IMR-90 (cell line): ENCODE measurements around the gene STARD7. TPM values are rescaled to one million over a fixed set of nuclear protein-coding genes. Genes with fewer than 3 reads are reported as not detected.

ENCODE experiments used
- ATAC-seq: fragments of 200-7000 bp; cut with Tn5 transposase; 2 replicates; pipeline ENCODE4 v1.9.1; 2020; ENCODE audit warnings: low read depth, mild to moderate bottlenecking, moderate library complexity
- BruUV-seq: library from RNA; stranded (reverse); fragments of 400-500 nt; replicated peaks from 2 replicates; lab custom pipeline; 2021; lab: Mats Ljungman, UMichigan
- CTCF ChIA-PET: fragments of 300-600 bp; formaldehyde crosslinking; extraction: SDS; loops from one replicate; lab custom pipeline; 2021; ENCODE audit warnings: antibody characterized with exemption; lab: Yijun Ruan, JAX
- POLR2A ChIA-PET: fragments of 300-600 bp; sonication (Branson Sonifier 250); formaldehyde crosslinking; loops from one replicate; lab custom pipeline; 2022; ENCODE audit warnings: antibody characterized with exemption; ENCODE audit not compliant: unreplicated experiment; lab: Charles Lee
- DNase-seq: peaks from one replicate; pipeline ENCODE4 v3.0.0; 2013
- H2AFZ ChIP-seq: replicated peaks from 2 replicates; pipeline ENCODE3; 2013; ENCODE audit warnings: low read length, mild to moderate bottlenecking; ENCODE audit not compliant: poor library complexity
- H2AK5ac ChIP-seq: 2 replicates; pipeline ENCODE4 v1.6.1; 2013; ENCODE audit warnings: low read depth, low read length, inconsistent platforms
- H2AK9ac ChIP-seq: replicated peaks from 2 replicates; pipeline ENCODE3; 2013; ENCODE audit warnings: mild to moderate bottlenecking, low read depth, low read length, moderate library complexity; ENCODE audit not compliant: poor library complexity
- H2BK120ac ChIP-seq: 2 replicates; pipeline ENCODE4 v1.6.1; 2013; ENCODE audit warnings: low read depth, low read length, inconsistent platforms
- H2BK15ac ChIP-seq: 3 replicates; pipeline ENCODE4 v1.6.1; 2013; ENCODE audit warnings: low read depth, low read length, inconsistent platforms
- H2BK20ac ChIP-seq: 2 replicates; pipeline ENCODE4 v1.6.1; 2013; ENCODE audit warnings: low read depth, mild to moderate bottlenecking, inconsistent platforms, low read length, moderate library complexity
- H2BK5ac ChIP-seq: 2 replicates; pipeline ENCODE4 v1.6.1; 2013; ENCODE audit warnings: mild to moderate bottlenecking, low read depth, low read length, inconsistent platforms; ENCODE audit not compliant: poor library complexity, severe bottlenecking
- H3K14ac ChIP-seq: replicated peaks from 2 replicates; pipeline ENCODE4 v1.6.1; 2013; ENCODE audit warnings: low read depth, low read length, inconsistent platforms
- H3K18ac ChIP-seq: 2 replicates; pipeline ENCODE4 v1.6.1; 2013; ENCODE audit warnings: low read depth, low read length, control low read depth
- H3K23ac ChIP-seq: 2 replicates; pipeline ENCODE4 v1.6.1; 2013; ENCODE audit warnings: low read depth, low read length, inconsistent platforms
- H3K27ac ChIP-seq: 2 replicates; pipeline ENCODE4 v1.5.1; 2013; ENCODE audit warnings: mild to moderate bottlenecking, control low read depth, low read length; ENCODE audit not compliant: insufficient read depth
- H3K27me3 ChIP-seq: 2 replicates; pipeline ENCODE4 v1.6.1; 2013; ENCODE audit warnings: low read length; ENCODE audit not compliant: control insufficient read depth, insufficient read depth
- H3K36me3 ChIP-seq: 2 replicates; pipeline ENCODE4 v1.6.1; 2013; ENCODE audit warnings: low read length, mixed read lengths; ENCODE audit not compliant: control insufficient read depth, insufficient read depth
- H3K4ac ChIP-seq: 2 replicates; pipeline ENCODE4 v1.6.1; 2013; ENCODE audit warnings: low read depth, low read length, inconsistent platforms
- H3K4me1 ChIP-seq: 2 replicates; pipeline ENCODE4 v1.6.1; 2013; ENCODE audit warnings: low read length, mixed read lengths; ENCODE audit not compliant: control insufficient read depth, insufficient read depth
- H3K4me2 ChIP-seq: 2 replicates; pipeline ENCODE4 v1.6.1; 2013; ENCODE audit warnings: low read depth, mild to moderate bottlenecking, control low read depth, low read length, moderate library complexity
- H3K4me3 ChIP-seq: 2 replicates; pipeline ENCODE4 v1.5.1; 2013; ENCODE audit warnings: low read depth, mild to moderate bottlenecking, control low read depth, low read length, moderate library complexity; ENCODE audit not compliant: insufficient read depth
- H3K56ac ChIP-seq: 2 replicates; pipeline ENCODE4 v1.6.1; 2013; ENCODE audit warnings: low read length, inconsistent platforms; ENCODE audit not compliant: insufficient read depth; ENCODE audit errors: extremely low read depth
- H3K79me1 ChIP-seq, 2 experiments: 2 replicates each; pipeline ENCODE4 v1.6.1; 2013; ENCODE audit warnings: low read length in 2 of 2, inconsistent platforms in 1 of 2, low read depth in 1 of 2
- H3K9ac ChIP-seq: 2 replicates; pipeline ENCODE4 v1.6.1; 2013; ENCODE audit warnings: low read depth, low read length, control low read depth
- H3K9me1 ChIP-seq: 2 replicates; pipeline ENCODE4 v1.6.1; 2013; ENCODE audit warnings: low read length, inconsistent platforms; ENCODE audit not compliant: insufficient read depth
- H3K9me3 ChIP-seq: 2 replicates; pipeline ENCODE4 v1.6.1; 2013; ENCODE audit warnings: low read length; ENCODE audit not compliant: control insufficient read depth, insufficient read depth
- H4K20me1 ChIP-seq: 2 replicates; pipeline ENCODE4 v1.6.1; 2013; ENCODE audit warnings: low read length, inconsistent platforms; ENCODE audit not compliant: insufficient read depth
- H4K5ac ChIP-seq: 2 replicates; pipeline ENCODE4 v1.6.1; 2013; ENCODE audit warnings: mild to moderate bottlenecking, low read depth, low read length, control low read depth
- H4K8ac ChIP-seq, 2 experiments: 2 replicates each; pipeline ENCODE4 v1.6.1; 2013; ENCODE audit warnings: low read depth in 2 of 2, low read length in 2 of 2, control low read depth in 1 of 2, inconsistent platforms in 1 of 2
- H4K91ac ChIP-seq: 2 replicates; pipeline ENCODE4 v1.6.1; 2013; ENCODE audit warnings: low read depth, low read length, inconsistent platforms; ENCODE audit not compliant: insufficient read depth
- CHD1 ChIP-seq: IDR thresholded peaks from 2 replicates; pipeline ENCODE4 v1.6.1; 2012; ENCODE audit warnings: low read depth, low read length, improper control_type of control experiment
- FOS ChIP-seq: fragments of 150-350 bp; IDR thresholded peaks from 2 replicates; pipeline ENCODE4 v1.6.1; 2016; ENCODE audit warnings: low read depth, low read length
- MAFK ChIP-seq: IDR thresholded peaks from 2 replicates; pipeline ENCODE4 v1.6.1; 2012; ENCODE audit warnings: low read depth, low read length, improper control_type of control experiment
- MAZ ChIP-seq: IDR thresholded peaks from 2 replicates; pipeline ENCODE4 v1.6.1; 2012; ENCODE audit warnings: low read depth, mild to moderate bottlenecking, low read length, improper control_type of control experiment, moderate library complexity, borderline replicate concordance
- NFE2L2 ChIP-seq: fragments of 150-350 bp; IDR thresholded peaks from 2 replicates; pipeline ENCODE4 v1.6.1; 2016; ENCODE audit warnings: low read depth, mild to moderate bottlenecking, low read length
- POLR2A ChIP-seq: IDR thresholded peaks from 2 replicates; pipeline ENCODE4 v1.6.1; 2012; ENCODE audit warnings: mild to moderate bottlenecking, low read depth, low read length
- RFX5 ChIP-seq: IDR thresholded peaks from 2 replicates; pipeline ENCODE4 v1.8.0; 2012; ENCODE audit warnings: low read depth, mild to moderate bottlenecking, low read length, moderate library complexity
- SMC3 ChIP-seq: fragments of 150-350 bp; IDR thresholded peaks from 2 replicates; pipeline ENCODE4 v1.6.1; 2016; ENCODE audit warnings: low read depth, mild to moderate bottlenecking, antibody characterized with exemption, low read length, moderate library complexity
- USF2 ChIP-seq: fragments of 150-350 bp; IDR thresholded peaks from 2 replicates; pipeline ENCODE4 v1.6.1; 2017; ENCODE audit warnings: mild to moderate bottlenecking, antibody characterized with exemption, low read length, low read depth
- WGBS, 2 experiments: methylation state at CpG; one replicate each; pipeline versions ENCODE4 v1.1.5 to v1.1.7; 2013; ENCODE audit warnings: missing lambda C conversion rate in 2 of 2; ENCODE audit not compliant: insufficient read length in 1 of 2; ENCODE audit errors: extremely low coverage in 2 of 2; 5-methylcytosine and 5-hydroxymethylcytosine counted together
- dilution Hi-C: fragments of 300-500 bp; cut with HindIII; formaldehyde crosslinking; loops from one replicate; pipeline ENCODE4 v1.14.3; 2018; ENCODE audit warnings: low sequenced_read_pairs; ENCODE audit not compliant: unreplicated experiment
- in situ Hi-C: fragments of 300-500 bp; cut with MboI; formaldehyde crosslinking; loops from 3 replicates; pipeline ENCODE4 v1.14.3; 2019; ENCODE audit warnings: low sequenced_read_pairs, inconsistent platforms, mixed read lengths
- intact Hi-C: fragments of 100-400 bp; cut with micrococcal nuclease; formaldehyde crosslinking; loops from 2 replicates; pipeline ENCODE4 v1.10.0; 2022
- polyA plus RNA-seq, 3 experiments: library from polyadenylated mRNA; depleted of rRNA; stranded (reverse); fragments of >200 nt; gene quantifications; 2 replicates each; pipeline ENCODE4 v1.2.3, GENCODE V29; 2012; ENCODE audit warnings: low replicate concordance in 1 of 3
- total RNA-seq: library from RNA; depleted of rRNA; stranded (reverse); fragments of >200 nt; gene quantifications from 2 replicates; pipeline ENCODE4 v1.2.3, GENCODE V29; 2012

Gene STARD7
- total and polyA plus RNA-seq, 2 of the 4 experiments (the other 2 are of a cell fraction) = 61.7 to 138 TPM

- no TSS peak for BruUV-seq
- Histone ChIP-seq H2AFZ (no peak overlapping the region), H3K4me3 (no peak overlapping the region), H4K8ac (no peak overlapping the region), H4K20me1 (peaks cover 3% of the 10 kb centered on the region), H3K4ac (no peak overlapping the region), H3K56ac (no peak overlapping the region), H3K9me3 (peaks cover 2% of the 10 kb centered on the region; the same call in 1 of the 2 replicates), H3K4me2 (no peak overlapping the region), H3K14ac (no peak overlapping the region), H2BK15ac (no peak overlapping the region), H3K27me3 (no peaks in the 10 kb centered on the region), H3K4me1 (peaks cover 10% of the 10 kb centered on the region), H2BK5ac (no peak overlapping the region), H4K5ac (no peak overlapping the region), H2AK9ac (no peak overlapping the region), H2AK5ac (peak overlapping the region; percentile 51; the same call in 1 of the 2 replicates), H2BK120ac (no peak overlapping the region), H3K36me3 (0 out of 2 replicates have a peak, but pooled peaks cover 3% of the 10 kb centered on the region), H3K79me1 (peaks cover 7 to 21% of the 10 kb centered on the region in 2 experiments; a peak in 3 of 4 replicates), H3K27ac (no peak overlapping the region), H2BK20ac (no peak overlapping the region), H3K9ac (no peak overlapping the region), H3K23ac (no peak overlapping the region), H3K18ac (no peak overlapping the region), H4K91ac (no peak overlapping the region), H3K9me1 (peaks cover 24% of the 10 kb centered on the region)
- no CpG with 5 or more reads among the region's 3 CpGs for WGBS, 2 experiments
- ChIA-PET CTCF (interaction anchor here (1.2 kb wide), 1 partner anchor 73 kb away, joined by 3 read pairs; no protein-coding TSS in a partner anchor), POLR2A (no interaction called here)
- in situ Hi-C loops (no loop called here), dilution Hi-C loops (no loop called here), intact Hi-C loops (no loop called here)
- DNase-seq (no peak), ATAC-seq (no peak)
- TF ChIP-seq USF2 (no peak), MAZ (no peak), FOS (no peak), NFE2L2 (no peak), CHD1 (no peak), MAFK (no peak), RFX5 (no peak), POLR2A (no peak), SMC3 (no peak)
Observed at GRCh38 chr2:96247009-96247408, 38.4 kb upstream of the STARD7 start.
